Loucy (cell line): ENCODE measurements around the gene RRM1.

Experiments used
- H2AFZ ChIP-seq: fragments of 200-600 bp; sonication (generic); 2 replicates; pipeline ENCODE4 v1.6.0; 2016; ENCODE audit warnings: antibody characterized with exemption, mild to moderate bottlenecking, low read length, moderate library complexity
- H3F3A ChIP-seq: fragments of 200-600 bp; 2 replicates; pipeline ENCODE4 v1.6.0; 2016; ENCODE audit warnings: antibody characterized with exemption, low read depth, mild to moderate bottlenecking
- H3K27me3 ChIP-seq: fragments of 200-600 bp; sonication (generic); 2 replicates; pipeline ENCODE4 v1.6.1; 2014; ENCODE audit warnings: low read length, mild to moderate bottlenecking; ENCODE audit not compliant: insufficient read depth, poor library complexity, severe bottlenecking
- H3K36me3 ChIP-seq: fragments of 200-600 bp; sonication (generic); 2 replicates; pipeline ENCODE4 v1.6.1; 2016; ENCODE audit warnings: low read length; ENCODE audit not compliant: insufficient read depth
- H3K4me1 ChIP-seq: fragments of 200-600 bp; sonication (generic); 2 replicates; pipeline ENCODE4 v1.5.1; 2014; ENCODE audit warnings: low read length, mild to moderate bottlenecking; ENCODE audit not compliant: insufficient read depth, poor library complexity, severe bottlenecking
- H3K4me2 ChIP-seq: fragments of 200-600 bp; sonication (generic); 2 replicates; pipeline ENCODE4 v1.6.0; 2014; ENCODE audit warnings: antibody characterized with exemption, low read length, low read depth, mild to moderate bottlenecking; ENCODE audit not compliant: poor library complexity, severe bottlenecking
- H3K4me3 ChIP-seq: fragments of 200-600 bp; sonication (generic); 2 replicates; pipeline ENCODE4 v1.5.1; 2014; ENCODE audit warnings: low read length, mild to moderate bottlenecking, mixed read lengths; ENCODE audit not compliant: poor library complexity, severe bottlenecking
- H3K79me2 ChIP-seq: fragments of 200-600 bp; sonication (generic); 2 replicates; pipeline ENCODE4 v1.6.1; 2014; ENCODE audit warnings: low read length; ENCODE audit not compliant: insufficient read depth
- H3K9ac ChIP-seq: fragments of 200-600 bp; sonication (generic); 2 replicates; pipeline ENCODE4 v1.6.0; 2014; ENCODE audit warnings: mild to moderate bottlenecking, low read depth, low read length, moderate library complexity; ENCODE audit not compliant: poor library complexity, severe bottlenecking
- H3K9me2 ChIP-seq: fragments of 200-600 bp; sonication (generic); replicated peaks from 2 replicates; pipeline ENCODE4 v1.6.1; 2016; ENCODE audit warnings: low read depth, low read length, mixed read lengths
- H3K9me3 ChIP-seq: fragments of 200-600 bp; sonication (generic); 2 replicates; pipeline ENCODE4 v1.6.1; 2014; ENCODE audit warnings: mild to moderate bottlenecking, antibody characterized with exemption, low read length, low read depth; ENCODE audit not compliant: insufficient read depth
- H4K20me1 ChIP-seq: fragments of 200-600 bp; sonication (generic); 2 replicates; pipeline ENCODE4 v1.6.0; 2014; ENCODE audit warnings: antibody characterized with exemption, low read length, mild to moderate bottlenecking; ENCODE audit not compliant: insufficient read depth, poor library complexity, severe bottlenecking
- CTCF ChIP-seq: fragments of 200-600 bp; sonication (generic); conservative IDR thresholded peaks from 2 replicates; pipeline ENCODE4 v1.5.1; 2014; ENCODE audit warnings: mild to moderate bottlenecking, antibody characterized with exemption, low read length
- EZH2phosphoT487 ChIP-seq: fragments of 200-600 bp; IDR thresholded peaks from 2 replicates; pipeline ENCODE4 v1.6.1; 2018; ENCODE audit warnings: antibody characterized with exemption, mild to moderate bottlenecking, moderate library complexity, borderline replicate concordance

Gene RRM1

GRCh38 chr11:4059424-4059823 lies 35.2 kb upstream of the RRM1 start:
- peaks cover 19% of the 10 kb centered on the region for H3K4me1 ChIP-seq
- H3K4me2 ChIP-seq = no peak overlapping the region
- no peak for TF ChIP-seq CTCF
- TF ChIP-seq EZH2phosphoT487 = no peak
- H3K27me3 ChIP-seq = no peaks in the 10 kb centered on the region
- H3K9me2 ChIP-seq = no peaks in the 10 kb centered on the region
- no peak overlapping the region for H3K4me3 ChIP-seq
- no peak overlapping the region for H2AFZ ChIP-seq
- no peaks in the 10 kb centered on the region for H3K9me3 ChIP-seq
- H3F3A ChIP-seq = peaks cover 7% of the 10 kb centered on the region; the same call in 1 of the 2 replicates
- no peak overlapping the region for H3K9ac ChIP-seq
- H3K36me3 ChIP-seq = peaks cover 51% of the 10 kb centered on the region; the same call in 1 of the 2 replicates
- H4K20me1 ChIP-seq = peaks cover 3% of the 10 kb centered on the region
- no peaks in the 10 kb centered on the region for H3K79me2 ChIP-seq

GRCh38 chr11:4060182-4060923 lies 34.2 kb upstream of the RRM1 start:
- peaks cover 19% of the 10 kb centered on the region for H3K4me1 ChIP-seq
- H3K9me2 ChIP-seq = no peaks in the 10 kb centered on the region
- H3K36me3 ChIP-seq = peaks cover 51% of the 10 kb centered on the region; the same call in 1 of the 2 replicates
- H3K4me2 ChIP-seq = no peak overlapping the region
- no peaks in the 10 kb centered on the region for H3K9me3 ChIP-seq
- H3K9ac ChIP-seq = no peak overlapping the region
- no peak overlapping the region for H3K4me3 ChIP-seq
- H3F3A ChIP-seq = peaks cover 7% of the 10 kb centered on the region; the same call in 1 of the 2 replicates
- peaks cover 3% of the 10 kb centered on the region for H4K20me1 ChIP-seq
- no peaks in the 10 kb centered on the region for H3K27me3 ChIP-seq
- no peak overlapping the region for H2AFZ ChIP-seq
- H3K79me2 ChIP-seq = no peaks in the 10 kb centered on the region
- TF ChIP-seq EZH2phosphoT487 (no peak), CTCF (no peak)

- Histone ChIP-seq H3K36me3 (peaks cover 44% of the 10 kb centered on the region; the same call in 1 of the 2 replicates), H3K4me3 (no peak overlapping the region), H3K9ac (no peak overlapping the region), H3K4me1 (peaks cover 19% of the 10 kb centered on the region), H2AFZ (no peak overlapping the region), H3K4me2 (no peak overlapping the region), H3K27me3 (no peaks in the 10 kb centered on the region), H4K20me1 (peaks cover 3% of the 10 kb centered on the region), H3K9me3 (no peaks in the 10 kb centered on the region), H3F3A (peaks cover 7% of the 10 kb centered on the region; the same call in 1 of the 2 replicates), H3K79me2 (no peaks in the 10 kb centered on the region), H3K9me2 (no peaks in the 10 kb centered on the region)
- TF ChIP-seq EZH2phosphoT487 = no peak
- TF ChIP-seq CTCF = no peak
Measured at GRCh38 chr11:4061700-4062099, 32.9 kb upstream of the RRM1 start.
